Left ventricle myocardium inferior (tissue), 1 donor: Measurements from ENCODE around the gene ITGA1. TPM values are rescaled to one million over a fixed set of nuclear protein-coding genes. Genes with fewer than 3 reads are reported as not detected.

Experiments
- DNase-seq: peaks from one replicate; pipeline ENCODE4 v3.0.0-alpha.2; 2020
- H3K27ac ChIP-seq: fragments of 200-600 bp; replicated peaks from 2 replicates; pipeline ENCODE4 v1.8.0; 2021
- H3K27me3 ChIP-seq: fragments of 200-600 bp; 2 replicates; pipeline ENCODE4 v1.8.0; 2021; ENCODE audit warnings: low read depth
- H3K36me3 ChIP-seq: fragments of 200-600 bp; 2 replicates; pipeline ENCODE4 v1.8.0; 2021
- H3K4me1 ChIP-seq: fragments of 200-600 bp; 2 replicates; pipeline ENCODE4 v1.8.0; 2021
- H3K4me3 ChIP-seq: fragments of 200-600 bp; 2 replicates; pipeline ENCODE4 v1.8.0; 2021; ENCODE audit warnings: mild to moderate bottlenecking, moderate library complexity
- H3K9me3 ChIP-seq: fragments of 200-600 bp; replicated peaks from 2 replicates; pipeline ENCODE4 v1.8.0; 2021
- CTCF ChIP-seq: fragments of 200-600 bp; IDR thresholded peaks from 2 replicates; pipeline ENCODE4 v1.8.0; 2021; ENCODE audit warnings: antibody characterized with exemption, mild to moderate bottlenecking, borderline replicate concordance
- intact Hi-C: fragments of 100-400 bp; cut with micrococcal nuclease; formaldehyde crosslinking; loops from one replicate; pipeline ENCODE4 v1.11.0; 2022
- total RNA-seq: library from RNA; stranded (reverse); fragmentation: NEBNext Ultra II Directional; extraction: Animal tissue kit (Norgen Biotek cat#: 25700); gene quantifications from one replicate; pipeline ENCODE4 v1.2.1, GENCODE V29; 2021
- donor health status: DM: no; HTN: yes; CAD: no; lungs with severe emphysema.

Gene ITGA1
- total RNA-seq, 1 donor from 2014 or later = 28.4 TPM

GRCh38 chr5:52772668-52773067 is 15.0 kb upstream of the ITGA1 start:
- TF ChIP-seq CTCF = no peak
- intact Hi-C loops = no loop called here
- Histone ChIP-seq H3K4me3 (no peak overlapping the region), H3K27me3 (no peaks in the 10 kb centered on the region), H3K36me3 (no peaks in the 10 kb centered on the region), H3K4me1 (peaks cover 30% of the 10 kb centered on the region), H3K27ac (peak overlapping the region; percentile 84), H3K9me3 (no peaks in the 10 kb centered on the region)
- no peak for DNase-seq

- no peaks in the 10 kb centered on the region for H3K9me3 ChIP-seq
- H3K27ac ChIP-seq = peak overlapping the region; percentile 84
- no peaks in the 10 kb centered on the region for H3K27me3 ChIP-seq
- no peak overlapping the region for H3K4me3 ChIP-seq
- peaks cover 24% of the 10 kb centered on the region for H3K4me1 ChIP-seq
- no peak for TF ChIP-seq CTCF
- no peaks in the 10 kb centered on the region for H3K36me3 ChIP-seq
- intact Hi-C loops = no loop called here
- DNase-seq = no peak
Measured at GRCh38 chr5:52773342-52773741, 14.4 kb upstream of the ITGA1 start.

GRCh38 chr5:52774005-52774410 is 13.7 kb upstream of the ITGA1 start:
- Histone ChIP-seq H3K27me3 (no peaks in the 10 kb centered on the region), H3K4me1 (peaks cover 24% of the 10 kb centered on the region), H3K4me3 (no peak overlapping the region), H3K9me3 (no peaks in the 10 kb centered on the region), H3K36me3 (no peaks in the 10 kb centered on the region), H3K27ac (peak overlapping the region; percentile 84)
- DNase-seq = no peak
- intact Hi-C loops = no loop called here
- no peak for TF ChIP-seq CTCF

DNA sequence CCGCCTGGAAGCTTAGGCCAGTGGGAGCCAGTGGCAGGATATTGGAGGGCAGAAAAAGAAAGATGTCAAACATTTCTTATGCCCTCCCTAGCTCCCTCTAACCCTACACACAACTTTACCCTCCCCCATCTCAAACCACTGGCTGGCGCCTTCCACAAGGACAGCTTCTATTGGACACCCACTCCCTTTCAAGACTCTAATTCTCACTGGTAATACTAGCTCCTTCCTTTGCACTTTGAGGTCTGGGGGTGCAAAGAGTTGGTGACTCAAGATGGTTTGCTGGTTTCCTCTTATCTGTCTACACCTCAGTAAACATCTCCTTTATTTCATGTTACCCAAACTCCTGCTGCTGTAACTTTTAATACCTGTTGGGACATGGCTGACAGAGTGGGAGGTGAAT is 11.6 kb upstream of the ITGA1 start:
- H3K9me3 ChIP-seq = no peaks in the 10 kb centered on the region
- no peak overlapping the region for H3K4me3 ChIP-seq
- H3K27ac ChIP-seq = peak overlapping the region; percentile 66
- H3K4me1 ChIP-seq = peaks cover 24% of the 10 kb centered on the region
- no peak for TF ChIP-seq CTCF
- no peaks in the 10 kb centered on the region for H3K27me3 ChIP-seq
- H3K36me3 ChIP-seq = no peaks in the 10 kb centered on the region
- no peak for DNase-seq
- intact Hi-C loops = no loop called here

- Histone ChIP-seq H3K9me3 (no peaks in the 10 kb centered on the region), H3K4me1 (peaks cover 20% of the 10 kb centered on the region), H3K36me3 (no peaks in the 10 kb centered on the region), H3K4me3 (no peak overlapping the region), H3K27me3 (no peaks in the 10 kb centered on the region), H3K27ac (peak overlapping the region; percentile 66)
- no peak for TF ChIP-seq CTCF
- no peak for DNase-seq
- intact Hi-C loops = no loop called here
Measured at GRCh38 chr5:52777186-52777585, 10.5 kb upstream of the ITGA1 start.

DNA sequence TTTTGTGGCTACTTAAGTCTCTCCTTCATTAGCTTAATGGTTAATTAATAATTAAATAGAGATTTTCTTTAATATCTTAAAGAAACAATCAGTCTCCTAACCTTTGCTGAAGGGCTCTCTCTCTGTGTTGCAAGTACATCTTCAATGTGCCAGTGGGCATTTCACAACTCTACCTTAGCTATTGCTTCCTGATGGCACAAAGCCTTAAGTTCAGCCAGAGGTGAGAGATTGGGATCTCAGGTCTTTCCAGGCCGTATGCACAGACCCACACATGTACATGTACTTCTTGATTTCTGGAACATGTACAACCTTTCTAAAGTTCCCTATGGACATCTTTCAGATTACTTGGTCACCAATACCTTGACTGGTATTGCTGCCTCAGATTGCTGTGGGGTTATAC is 8.9 kb upstream of the ITGA1 start:
- H3K27me3 ChIP-seq = no peaks in the 10 kb centered on the region
- no peaks in the 10 kb centered on the region for H3K9me3 ChIP-seq
- no peak for DNase-seq
- peaks cover 23% of the 10 kb centered on the region for H3K4me1 ChIP-seq
- intact Hi-C loops = no loop called here
- no peaks in the 10 kb centered on the region for H3K36me3 ChIP-seq
- H3K4me3 ChIP-seq = no peak overlapping the region
- TF ChIP-seq CTCF = no peak
- H3K27ac ChIP-seq = no peak overlapping the region
